NCI-H146 treated with DMSO at 0.1 percent for 48 hours (cell line): ENCODE data around the gene GRK5.

Experiments used
- DNase-seq: peaks from one replicate; lab custom pipeline; 2025; ENCODE audit not compliant: unreplicated experiment; lab: John Stamatoyannopoulos, UW

The GRK5 gene

GRCh38 chr10:119357412-119358151 is 150.2 kb downstream of the GRK5 start:
- DNase-seq, result no peak

GRCh38 chr10:119358152-119358512 is 150.8 kb downstream of the GRK5 start:
- no peak for DNase-seq

DNA sequence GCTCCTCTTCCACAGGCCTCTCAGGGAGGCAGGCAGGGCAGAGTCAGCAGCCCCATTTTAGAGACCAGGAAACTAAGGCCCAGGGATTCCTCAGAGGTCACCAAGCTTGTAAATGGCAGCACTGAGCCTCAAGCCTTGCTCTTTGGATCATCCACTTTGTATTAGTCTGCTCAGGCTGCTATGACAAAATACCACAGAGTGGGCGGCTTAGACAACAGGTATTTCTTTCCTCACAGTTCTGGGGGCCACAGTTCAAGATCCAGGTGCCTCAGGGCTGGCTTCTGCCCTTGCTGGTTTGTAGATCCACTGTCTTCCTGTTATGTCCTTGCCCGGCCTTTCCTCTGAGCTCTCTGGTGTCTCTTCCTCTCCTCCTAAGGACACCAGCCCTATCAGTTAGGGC is 151.2 kb downstream of the GRK5 start:
- DNase-seq, result no peak

GRCh38 chr10:119359025-119359424 is 151.7 kb downstream of the GRK5 start:
- no peak for DNase-seq

DNA sequence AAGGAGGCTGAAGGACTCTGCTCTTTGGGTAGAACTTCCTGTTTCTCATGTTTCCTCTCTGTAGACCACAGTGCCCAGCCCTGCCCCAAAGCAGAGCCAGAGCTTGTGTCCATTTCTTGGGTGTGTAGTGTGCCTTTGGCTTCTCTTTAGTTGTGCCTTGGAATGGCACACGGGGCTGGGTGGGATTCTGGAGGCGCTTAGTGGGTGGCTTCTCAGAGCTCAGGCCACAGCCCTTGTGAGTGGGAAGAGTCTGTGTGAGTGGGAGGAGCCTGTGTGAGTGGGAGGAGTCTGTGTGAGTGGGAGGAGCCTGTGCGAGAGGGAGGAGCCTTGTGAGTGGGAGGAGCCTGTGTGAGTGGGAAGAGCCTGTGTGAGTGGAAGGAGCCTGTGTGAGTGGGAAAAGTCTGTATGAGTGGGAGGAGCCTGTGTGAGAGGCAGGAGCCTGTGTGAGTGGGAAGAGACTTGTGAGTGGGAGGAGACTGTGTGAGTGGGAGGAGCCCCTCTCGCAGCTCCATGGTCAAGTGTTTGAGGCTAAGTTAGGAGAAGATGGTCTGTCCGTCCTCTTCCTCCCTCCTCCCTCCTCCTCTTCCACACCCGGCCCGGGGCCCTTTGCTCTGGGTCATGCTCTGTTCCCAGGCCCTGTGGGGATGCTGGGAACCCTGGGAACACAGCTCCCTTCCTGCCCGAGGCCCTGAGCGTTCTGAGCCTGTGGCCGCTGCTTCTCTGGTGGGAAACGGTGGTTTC is 153.0 kb downstream of the GRK5 start:
- no peak for DNase-seq

GRCh38 chr10:119361037-119361436 is 153.7 kb downstream of the GRK5 start:
- DNase-seq, result no peak

DNA sequence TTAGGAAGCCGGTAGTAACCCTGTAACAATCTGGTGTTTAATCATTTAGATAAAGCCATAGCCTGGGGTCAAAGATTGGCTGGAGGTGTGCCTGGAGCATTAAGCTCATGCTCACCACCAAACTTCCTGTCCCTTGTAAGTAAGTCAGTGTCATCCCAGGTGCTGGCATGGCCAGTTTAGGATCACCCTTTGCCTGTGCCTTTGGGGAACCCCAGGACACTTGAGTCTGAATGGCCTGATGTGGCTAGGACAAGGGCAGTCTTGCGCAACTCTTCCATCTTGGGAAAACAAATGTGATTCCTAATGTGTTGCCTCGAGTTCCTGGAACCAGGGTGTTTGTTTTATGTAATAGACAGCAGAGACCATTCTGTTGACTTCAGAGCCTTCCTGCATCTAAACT is 154.8 kb downstream of the GRK5 start:
- DNase-seq, result no peak

- DNase-seq, result no peak
Measured at GRCh38 chr10:119364645-119365600, 157.6 kb downstream of the GRK5 start.

GRCh38 chr10:119365773-119366599 is 158.6 kb downstream of the GRK5 start:
- no peak for DNase-seq

GRCh38 chr10:119367841-119368549 is 160.6 kb downstream of the GRK5 start:
- no peak for DNase-seq

- no peak for DNase-seq
Measured at GRCh38 chr10:119368581-119368980, 161.2 kb downstream of the GRK5 start.

GRCh38 chr10:119368991-119369869 is 161.9 kb downstream of the GRK5 start:
- DNase-seq, result no peak

DNA sequence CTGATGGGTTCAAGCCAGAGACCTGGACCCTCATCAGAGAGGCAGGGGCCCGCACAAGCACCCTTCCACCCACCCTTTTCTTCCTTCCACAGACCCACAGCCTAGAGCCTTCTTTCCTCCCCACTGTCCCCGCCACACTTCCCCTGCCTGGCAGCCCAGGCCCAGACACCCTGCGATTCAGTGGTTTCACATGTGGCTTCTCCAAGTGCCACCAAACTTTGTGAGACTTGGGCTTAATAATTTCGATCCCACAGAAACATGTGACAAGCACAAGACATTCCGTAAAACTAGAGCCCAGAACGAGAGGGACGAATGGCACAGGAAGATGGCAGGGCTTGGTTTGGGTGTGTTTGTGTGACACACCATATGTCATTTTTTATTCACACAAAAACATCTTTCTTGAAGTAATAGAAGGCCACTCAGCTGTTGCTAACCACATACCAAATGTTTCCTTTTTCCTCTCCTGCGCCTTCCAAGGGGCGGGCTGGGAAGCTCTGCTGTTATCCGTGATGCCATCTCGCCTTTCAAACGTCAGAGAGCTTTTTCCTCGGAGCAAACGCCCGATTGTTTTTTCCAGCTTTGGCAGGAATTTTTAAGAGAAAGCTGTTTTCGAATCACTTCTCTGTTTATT is 162.9 kb downstream of the GRK5 start:
- no peak for DNase-seq

GRCh38 chr10:119370972-119371703 is 163.8 kb downstream of the GRK5 start:
- no peak for DNase-seq

GRCh38 chr10:119371704-119372663 is 164.6 kb downstream of the GRK5 start:
- DNase-seq, result no peak

DNA sequence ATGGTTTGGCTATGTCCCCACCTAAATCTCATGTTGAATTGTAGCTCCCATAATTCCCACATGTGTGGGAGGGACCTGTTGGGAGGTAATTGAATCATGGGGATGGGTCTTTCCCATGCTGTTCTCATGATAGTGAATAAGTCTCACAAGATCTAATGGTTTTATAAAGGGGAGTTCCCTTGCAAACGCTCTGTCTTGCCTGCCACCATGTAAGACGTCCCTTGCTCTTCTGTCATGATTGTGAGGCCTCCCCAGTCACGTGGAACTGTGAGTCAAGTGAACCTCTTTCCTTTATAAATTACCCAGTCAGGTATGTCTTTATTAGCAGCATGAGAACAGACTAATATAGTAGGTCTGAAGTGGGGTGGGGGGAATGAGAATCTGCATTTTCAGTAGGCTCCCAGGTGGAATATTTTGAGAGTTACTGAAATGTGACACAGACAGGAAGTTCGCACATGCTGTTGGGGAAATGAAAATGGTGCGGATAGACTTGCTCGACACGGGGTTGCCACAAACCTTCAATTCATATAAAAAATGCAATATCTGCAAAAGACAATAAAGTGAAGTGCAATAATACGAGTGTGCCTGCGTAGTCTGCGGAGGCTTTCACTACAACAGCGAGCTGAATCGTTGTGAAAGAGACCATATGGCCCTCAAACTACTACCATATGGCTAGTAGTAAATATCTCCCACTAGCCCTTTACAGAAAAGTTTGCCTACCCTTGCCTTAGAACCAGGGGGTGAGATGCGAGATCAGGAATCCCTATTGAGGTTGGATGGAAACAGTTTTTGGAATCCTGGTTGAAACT is 166.1 kb downstream of the GRK5 start:
- no peak for DNase-seq
